ENCODE data around the gene LRIT2.
A peak's percentile ranks its signal among the peaks of the same experiment; 100 is the strongest.
"Not testable (repeated sequence)": the region's sequence is repeated elsewhere in the genome, so short reads cannot be mapped to it uniquely, and the experiment has no call there.

LRIT2 gene

DNA sequence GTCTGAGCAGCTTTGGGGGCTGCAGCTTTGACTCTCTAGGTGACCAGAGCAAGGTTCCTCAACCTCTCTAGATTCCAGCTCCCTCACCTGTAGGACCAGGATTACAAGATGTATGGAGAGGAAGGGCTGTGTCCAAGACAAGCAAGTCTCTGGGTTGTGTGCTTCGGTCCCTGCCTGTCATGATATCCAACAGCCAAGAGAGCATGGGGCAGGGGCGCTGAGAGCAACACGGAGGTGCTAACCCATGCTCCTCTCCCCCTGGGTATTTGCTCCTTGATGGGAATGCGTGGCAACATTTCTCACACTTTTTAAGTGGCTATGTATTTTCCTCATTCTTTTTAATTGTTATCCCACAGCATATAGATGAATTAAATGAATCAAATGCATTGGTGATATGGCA lies 20.7 kb downstream of the LRIT2 start:
- no peak for DNase-seq

- DNase-seq: no peak
Measured at GRCh38 chr10:84204122-84204521, 21.2 kb downstream of the LRIT2 start.

DNA sequence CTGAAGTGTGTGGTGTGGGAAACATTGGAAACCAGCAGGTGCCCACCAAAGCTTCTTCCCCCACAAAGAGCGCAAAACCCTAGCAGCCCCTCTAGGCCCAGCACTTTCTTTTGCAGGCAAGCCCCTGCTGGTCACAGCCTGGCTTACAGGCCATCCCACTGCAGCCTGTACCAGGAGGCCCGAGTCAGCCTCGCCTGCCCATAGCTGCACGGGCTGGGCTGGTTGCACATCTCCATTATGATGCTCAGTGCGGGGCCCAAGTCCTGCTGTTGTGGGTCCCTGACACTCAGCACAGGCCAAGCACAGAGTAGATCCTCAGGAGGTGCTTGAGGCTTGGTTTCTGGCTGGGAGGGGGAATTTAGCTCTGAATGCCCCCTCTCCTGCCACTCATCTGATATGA lies 23.0 kb downstream of the LRIT2 start:
- DNase-seq: no peak

DNA sequence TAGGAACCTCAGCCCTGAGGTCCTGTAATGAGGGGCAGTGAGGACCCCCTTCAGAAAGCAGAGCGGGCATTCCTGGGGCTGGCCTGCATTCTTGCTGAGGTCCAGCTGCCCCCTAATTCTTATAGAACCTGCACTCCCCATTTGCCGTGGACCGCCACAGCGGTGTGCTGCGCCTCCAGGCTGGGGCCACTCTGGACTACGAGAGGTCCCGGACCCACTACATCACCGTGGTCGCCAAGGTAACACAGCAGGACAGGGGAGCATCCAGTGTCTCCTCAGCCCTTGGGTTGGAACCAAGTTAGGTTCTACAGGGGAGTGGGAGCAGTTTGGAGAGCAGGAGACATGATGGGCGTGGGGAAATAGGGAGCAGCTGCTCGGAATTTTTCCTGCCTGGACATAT lies 23.7 kb downstream of the LRIT2 start:
- no peak for DNase-seq

- DNase-seq: no peak
Measured at GRCh38 chr10:84201244-84201606, 24.1 kb downstream of the LRIT2 start.

DNA sequence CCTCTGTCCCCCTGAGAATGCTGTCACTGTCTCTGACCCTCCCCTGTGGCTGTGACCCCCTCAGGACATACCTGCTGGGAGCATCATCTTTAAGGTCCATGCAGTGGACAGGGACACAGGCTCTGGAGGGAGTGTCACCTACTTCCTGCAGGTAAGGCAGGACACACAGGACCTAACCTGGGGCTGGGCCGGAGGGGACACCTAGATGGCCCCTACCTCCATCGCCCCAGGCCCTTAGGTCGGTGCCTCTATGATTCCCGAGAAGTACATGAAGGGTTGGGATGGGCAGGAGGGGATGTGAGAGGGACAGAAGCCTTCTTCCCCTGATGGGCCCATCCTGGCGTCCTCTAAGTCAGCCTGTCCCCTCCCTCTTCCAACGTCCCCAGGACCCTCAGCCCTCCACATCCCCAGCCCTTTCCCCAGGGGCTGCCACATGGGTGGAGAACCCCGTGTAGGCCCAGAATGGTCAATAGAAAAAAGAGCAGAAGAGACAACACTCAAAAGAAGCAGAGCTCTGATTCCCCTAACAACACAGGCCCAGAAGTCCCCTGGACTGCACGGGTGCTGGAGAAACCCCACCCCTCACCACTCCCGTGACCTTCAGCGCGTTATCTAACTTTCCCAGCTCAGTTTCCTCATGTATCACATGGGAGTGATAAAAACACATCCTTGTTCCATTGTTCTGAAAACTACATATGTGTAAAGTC lies 24.7 kb downstream of the LRIT2 start:
- no peak for DNase-seq

DNA sequence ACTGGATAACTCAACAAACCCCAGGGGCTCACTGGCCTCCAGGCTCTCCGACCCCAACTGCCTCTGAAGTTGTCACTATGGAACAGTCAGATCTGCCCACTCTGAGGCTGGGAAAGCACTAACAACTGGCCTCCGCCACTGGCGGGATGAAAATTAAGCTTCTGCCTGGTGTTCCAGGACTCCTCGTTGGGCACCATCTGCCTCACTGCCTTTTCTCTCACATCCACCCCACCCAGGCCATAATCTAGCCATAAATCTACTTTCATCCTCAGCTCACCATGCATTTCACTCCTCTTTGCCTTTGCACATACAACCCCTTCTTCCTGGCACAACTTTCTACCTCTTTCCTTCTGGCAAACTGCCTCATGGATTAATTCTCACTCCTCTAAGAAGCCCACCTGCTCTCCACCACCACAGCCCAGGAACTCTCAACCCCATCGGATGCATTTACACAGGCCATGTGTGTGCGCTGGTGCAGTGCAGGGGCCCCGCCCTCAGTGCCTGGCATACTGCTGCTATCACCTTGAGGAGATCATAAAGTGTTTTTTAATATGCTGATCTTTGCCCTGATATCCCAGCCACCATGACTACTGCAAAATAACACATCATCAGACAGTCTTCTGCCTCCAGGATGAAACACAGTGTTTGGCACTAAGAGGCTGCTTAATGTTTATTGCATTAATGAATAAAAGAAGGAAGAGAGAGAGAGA lies 27.0 kb downstream of the LRIT2 start:
- no peak for DNase-seq

GRCh38 chr10:84197643-84198042 lies 27.7 kb downstream of the LRIT2 start:
- DNase-seq: no peak

DNA sequence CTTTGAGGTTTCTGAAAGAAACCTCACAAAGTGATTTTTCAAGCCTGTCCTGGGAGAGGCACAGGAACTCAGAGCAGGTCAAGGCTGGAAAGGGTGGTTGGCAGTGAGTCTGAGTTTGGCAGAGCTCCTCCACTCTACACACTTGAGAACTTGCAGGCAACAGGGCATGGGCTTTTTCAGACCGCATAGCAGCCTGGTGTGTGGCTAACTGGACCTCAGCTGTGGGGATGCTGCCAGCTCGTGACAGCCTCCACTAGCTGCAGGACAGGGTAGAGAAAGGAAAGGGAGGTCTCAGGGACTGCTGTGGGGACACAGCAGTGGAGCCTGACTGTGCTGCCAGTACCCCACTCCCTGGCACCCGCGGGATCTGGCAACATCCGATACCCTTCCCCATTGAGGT lies 28.4 kb downstream of the LRIT2 start:
- no peak for DNase-seq

DNA sequence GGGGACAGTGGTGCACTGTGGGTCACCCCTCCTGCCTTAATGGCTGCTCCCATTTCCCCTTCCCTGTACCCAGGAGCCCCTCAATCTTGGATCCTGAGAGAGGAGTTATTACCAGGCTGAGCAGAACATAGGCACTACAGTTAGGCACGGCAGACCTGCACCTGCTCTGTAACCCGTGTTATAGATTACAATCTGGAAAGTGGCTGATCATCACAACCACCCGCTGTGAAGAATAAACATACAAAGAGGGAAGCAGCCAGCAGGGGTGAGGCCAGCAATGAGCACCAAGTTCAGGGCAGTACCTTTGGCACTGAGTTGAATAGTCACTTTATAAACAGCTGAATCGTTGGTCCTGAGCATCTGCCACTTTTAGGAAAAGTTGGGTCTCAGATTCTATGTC lies 29.3 kb downstream of the LRIT2 start:
- DNase-seq: no peak

GRCh38 chr10:84195044-84195830 lies 30.1 kb downstream of the LRIT2 start:
- DNase-seq: no peak

- DNase-seq: peak; percentile 30
Measured at GRCh38 chr10:84194424-84195043, 30.8 kb downstream of the LRIT2 start, which contains the start of gene CDHR1. Gene CDHR1, plus strand, starts transcription at chr10:84194537. Its CDS starts 224 bp downstream, at chr10:84194761.

DNA sequence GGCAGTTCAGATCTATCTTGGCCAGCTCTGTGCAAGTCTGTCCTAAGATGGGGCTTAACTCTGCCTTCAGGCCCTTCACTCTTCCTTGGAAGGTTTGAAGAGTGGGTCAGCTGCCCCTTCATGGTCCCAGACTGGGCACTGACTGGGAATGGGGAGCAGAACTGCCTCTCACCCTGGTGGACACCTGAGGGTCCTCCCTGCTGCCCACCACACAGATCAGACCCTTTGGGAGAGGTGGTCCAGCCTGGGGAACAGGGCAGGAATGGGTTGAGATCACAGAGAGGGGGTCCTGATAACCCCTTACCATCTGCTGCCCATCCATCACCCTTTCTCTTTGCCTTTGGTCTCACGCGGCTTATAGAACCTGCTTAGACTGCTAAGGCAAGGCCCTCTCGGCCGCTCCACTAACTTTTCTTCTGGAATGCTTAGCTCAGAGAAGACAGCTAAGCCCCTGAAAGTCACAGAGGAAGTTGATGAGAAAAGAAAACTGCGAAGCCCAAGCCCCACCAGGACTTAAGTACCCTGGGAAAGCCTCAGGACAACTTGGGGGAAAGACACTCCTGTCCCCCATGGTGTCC lies 31.4 kb downstream of the LRIT2 start:
- no peak for DNase-seq

- no peak for DNase-seq
Measured at GRCh38 chr10:84193327-84193726, 32.0 kb downstream of the LRIT2 start.

GRCh38 chr10:84191106-84191505 lies 34.2 kb downstream of the LRIT2 start:
- peak; percentile 16 for DNase-seq

GRCh38 chr10:84190621-84191020 lies 34.7 kb downstream of the LRIT2 start:
- no peak for DNase-seq

GRCh38 chr10:84188815-84189214 lies 36.5 kb downstream of the LRIT2 start:
- DNase-seq: no peak

DNA sequence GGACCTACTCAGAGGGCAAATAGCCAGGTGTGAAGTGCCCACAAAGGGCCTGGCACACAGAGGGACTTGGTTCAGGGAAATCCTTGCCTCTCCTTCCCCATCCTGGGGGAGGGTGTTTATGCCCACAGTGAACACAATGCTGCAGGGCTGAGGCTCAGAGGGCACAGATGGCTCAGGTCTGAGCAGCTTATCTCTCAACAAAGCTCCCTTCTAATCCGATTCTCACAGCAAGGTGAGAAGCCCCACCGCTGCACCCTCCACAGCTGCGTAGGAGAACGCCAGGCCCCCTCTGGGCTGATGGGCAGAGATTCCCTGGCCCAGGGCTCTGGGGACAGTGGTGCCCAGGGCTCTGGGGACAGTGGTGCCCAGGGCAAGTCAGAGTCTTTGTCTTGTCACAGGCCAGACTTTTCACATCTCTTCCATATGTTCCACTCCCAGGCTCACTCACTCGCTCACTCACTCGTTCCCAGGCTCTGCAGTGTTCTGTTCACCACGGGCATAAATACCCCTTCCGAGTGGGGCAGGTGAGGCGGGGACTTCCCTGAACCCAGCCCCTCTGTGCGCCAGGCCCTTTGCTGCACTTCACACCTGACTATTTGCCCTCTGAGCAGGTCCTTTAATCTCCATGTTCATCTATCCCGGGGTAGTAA lies 39.7 kb downstream of the LRIT2 start:
- no peak for DNase-seq

- DNase-seq: no peak
Measured at GRCh38 chr10:84184517-84184916, 40.8 kb downstream of the LRIT2 start.

DNA sequence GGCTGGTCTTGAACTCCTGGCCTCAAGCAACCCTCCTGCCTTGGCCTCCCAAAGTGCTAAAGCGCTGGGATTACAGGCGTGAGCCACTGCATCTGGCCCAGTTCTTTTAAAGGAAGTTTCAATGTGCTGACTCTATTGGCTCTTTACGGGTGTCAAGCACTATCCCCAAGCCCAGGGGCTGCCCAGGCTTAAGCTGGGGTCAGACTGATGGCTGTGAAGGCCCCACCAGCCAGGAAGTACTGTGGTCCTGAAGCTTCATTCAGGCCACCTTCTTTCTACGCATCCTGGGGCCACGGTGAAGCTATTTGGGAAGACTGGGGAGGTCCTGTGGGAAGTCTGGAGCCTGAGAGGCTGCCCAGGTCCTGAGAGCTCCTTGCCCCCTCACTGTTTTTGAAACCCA lies 43.7 kb downstream of the LRIT2 start:
- DNase-seq: no peak

GRCh38 chr10:84180386-84180785 lies 45.0 kb downstream of the LRIT2 start:
- not testable (repeated sequence) for DNase-seq

DNA sequence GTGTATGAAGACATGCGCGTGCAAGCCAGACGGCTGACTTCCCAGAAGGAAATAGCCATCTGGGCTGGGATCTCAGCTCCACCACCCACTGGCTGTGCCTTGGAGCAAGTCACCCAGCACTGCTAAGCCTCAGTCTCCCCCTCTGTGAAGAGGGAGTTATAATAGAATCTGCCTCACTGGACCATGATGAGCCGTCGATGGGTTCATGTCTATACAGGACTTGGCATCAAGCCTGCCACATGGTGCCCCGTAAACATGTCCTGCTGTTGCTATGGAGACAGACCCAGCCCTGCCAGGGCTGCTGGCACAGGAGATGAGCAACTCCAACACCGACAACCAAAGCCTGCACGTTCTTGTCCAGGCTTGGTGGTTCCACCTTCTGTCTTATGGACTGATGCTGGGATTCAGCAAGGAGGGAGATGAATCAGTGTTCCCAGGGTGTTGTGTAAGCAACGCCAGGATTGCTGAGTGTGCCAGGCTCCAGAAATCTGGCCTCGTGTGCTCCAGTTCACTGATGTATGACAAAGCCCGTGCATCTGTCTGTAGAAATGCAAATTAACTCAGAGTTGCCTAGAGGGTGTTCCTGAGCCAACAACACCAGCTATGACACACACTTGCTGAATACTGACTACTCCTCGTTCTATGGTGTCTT lies 46.2 kb downstream of the LRIT2 start:
- DNase-seq: peak; percentile 50

All from CD4-positive, alpha-beta T cell treated with Interleukin-4 for 4 hours (primary cell).